GM23338 (cell line): ENCODE data around the gene OPN1SW. TPM values are rescaled to one million over a fixed set of nuclear protein-coding genes. Genes with fewer than 3 reads are reported as not detected.

ENCODE experiments used
- ATAC-seq: fragments of 200-7000 bp; cut with Tn5 transposase; 3 replicates; pipeline ENCODE4 v1.9.1; 2020
- DNase-seq: peaks from one replicate; pipeline ENCODE4 v3.0.0-alpha.2; 2015; ENCODE audit warnings: low spot score
- H2AFZ ChIP-seq: fragments of 200-600 bp; sonication (generic); 2 replicates; pipeline ENCODE4 v1.8.0; 2016; ENCODE audit warnings: antibody characterized with exemption, mild to moderate bottlenecking, moderate library complexity
- H3F3A ChIP-seq: fragments of 200-600 bp; sonication (generic); replicated peaks from 2 replicates; pipeline ENCODE4 v1.8.0; 2017; ENCODE audit warnings: antibody characterized with exemption, mixed run types, low read depth
- H3K27ac ChIP-seq: fragments of 200-600 bp; sonication (generic); 2 replicates; pipeline ENCODE4 v1.6.1; 2016; ENCODE audit warnings: low read depth
- H3K27me3 ChIP-seq: fragments of 200-600 bp; sonication (generic); 2 replicates; pipeline ENCODE4 v1.8.0; 2016; ENCODE audit warnings: mild to moderate bottlenecking, mixed run types, moderate library complexity; ENCODE audit not compliant: insufficient read depth
- H3K36me3 ChIP-seq: fragments of 200-600 bp; sonication (generic); 2 replicates; pipeline ENCODE4 v1.8.0; 2016; ENCODE audit warnings: mild to moderate bottlenecking; ENCODE audit not compliant: insufficient read depth
- H3K4me1 ChIP-seq: fragments of 200-600 bp; sonication (generic); 2 replicates; pipeline ENCODE4 v1.8.0; 2016; ENCODE audit warnings: mild to moderate bottlenecking, moderate library complexity; ENCODE audit not compliant: insufficient read depth
- H3K4me2 ChIP-seq: fragments of 200-600 bp; sonication (generic); 2 replicates; pipeline ENCODE4 v1.7.1; 2017; ENCODE audit warnings: mixed run types
- H3K4me3 ChIP-seq: fragments of 200-600 bp; sonication (generic); 2 replicates; pipeline ENCODE4 v1.6.1; 2016; ENCODE audit warnings: mixed run types
- H3K79me2 ChIP-seq: fragments of 200-600 bp; sonication (generic); replicated peaks from 2 replicates; pipeline ENCODE4 v1.8.0; 2017; ENCODE audit warnings: mild to moderate bottlenecking; ENCODE audit not compliant: insufficient read depth
- H3K9me2 ChIP-seq: fragments of 200-600 bp; sonication (generic); 2 replicates; pipeline ENCODE4 v1.8.0; 2017; ENCODE audit not compliant: insufficient read depth
- H4K20me1 ChIP-seq: fragments of 200-600 bp; sonication (generic); replicated peaks from 2 replicates; pipeline ENCODE4 v1.8.0; 2017; ENCODE audit warnings: mild to moderate bottlenecking; ENCODE audit not compliant: insufficient read depth
- H3K27ac Mint-ChIP-seq: 2 replicates; pipeline ENCODE4 v1.8.0; 2020; ENCODE audit warnings: inconsistent platforms, mild to moderate bottlenecking, moderate library complexity, mixed read lengths
- H3K27me3 Mint-ChIP-seq: 3 replicates; pipeline ENCODE4 v1.8.0; 2022; ENCODE audit warnings: low read depth, mild to moderate bottlenecking, moderate library complexity, mixed read lengths, inconsistent platforms; ENCODE audit not compliant: insufficient read depth, poor library complexity
- H3K36me3 Mint-ChIP-seq: 3 replicates; pipeline ENCODE4 v1.8.0; 2021; ENCODE audit warnings: low read depth, mild to moderate bottlenecking, inconsistent platforms, moderate library complexity, mixed read lengths
- H3K4me1 Mint-ChIP-seq: 3 replicates; pipeline ENCODE4 v1.8.0; 2020; ENCODE audit warnings: mild to moderate bottlenecking, inconsistent platforms, mixed read lengths
- H3K4me3 Mint-ChIP-seq: 3 replicates; pipeline ENCODE4 v1.8.0; 2021; ENCODE audit warnings: moderate library complexity, mild to moderate bottlenecking, inconsistent platforms, mixed read lengths
- H3K9me3 Mint-ChIP-seq: 3 replicates; pipeline ENCODE4 v1.8.0; 2020; ENCODE audit warnings: moderate library complexity, mild to moderate bottlenecking, inconsistent platforms, mixed read lengths
- CREB1 ChIP-seq: fragments of 250-450 bp; sonication (Bioruptor Pico); IDR thresholded peaks from 2 replicates; pipeline ENCODE4 v1.5.0; 2020; ENCODE audit warnings: low read depth, mild to moderate bottlenecking, moderate library complexity
- EZH2 ChIP-seq: fragments of 200-600 bp; sonication (generic); IDR thresholded peaks from one replicate; pipeline ENCODE4 v1.8.0; 2017; ENCODE audit warnings: antibody characterized with exemption, mild to moderate bottlenecking, low read depth; ENCODE audit not compliant: unreplicated experiment
- EZH2phosphoT487 ChIP-seq: fragments of 200-600 bp; sonication (generic); IDR thresholded peaks from one replicate; pipeline ENCODE4 v1.8.1; 2018; ENCODE audit warnings: antibody characterized with exemption; ENCODE audit not compliant: unreplicated experiment
- JUNB ChIP-seq: IDR thresholded peaks from one replicate; pipeline ENCODE4 v1.6.1; 2016; ENCODE audit warnings: antibody characterized with exemption; ENCODE audit not compliant: unreplicated experiment
- NANOG ChIP-seq: IDR thresholded peaks from 2 replicates; pipeline ENCODE4 v1.6.1; 2016; ENCODE audit warnings: antibody characterized with exemption, borderline replicate concordance
- POLR2AphosphoS5 ChIP-seq: IDR thresholded peaks from 2 replicates; pipeline ENCODE4 v1.6.1; 2016; ENCODE audit warnings: antibody characterized with exemption, low read depth
- STAT1 ChIP-seq: IDR thresholded peaks from one replicate; pipeline ENCODE4 v1.6.1; 2016; ENCODE audit warnings: antibody characterized with exemption; ENCODE audit not compliant: unreplicated experiment
- ZNF114 ChIP-seq: fragments of 250-450 bp; sonication (Bioruptor Pico); IDR thresholded peaks from 2 replicates; pipeline ENCODE4 v1.5.0; 2020; ENCODE audit warnings: mild to moderate bottlenecking, moderate library complexity
- polyA plus RNA-seq: library from polyadenylated mRNA; unstranded; fragments of >200 nt; fragmentation: Nextera tagmentation; extraction: Ambion mirVana; gene quantifications from 2 replicates; pipeline ENCODE4 v1.2.1, GENCODE V29; 2016
- total RNA-seq: library from RNA; depleted of rRNA; stranded (reverse); fragments of >200 nt; shearing (Covaris generic); gene quantifications from 2 replicates; pipeline ENCODE4 v1.2.3, GENCODE V29; 2014
- TF ChIP-seq, protein P1 (sequence below): IDR thresholded peaks from 2 replicates; pipeline ENCODE4 v1.6.1; 2016; ENCODE audit warnings: antibody characterized with exemption
- TF ChIP-seq, protein P2 (sequence below): IDR thresholded peaks from one replicate; pipeline ENCODE4 v1.6.1; 2018; ENCODE audit warnings: antibody characterized with exemption; ENCODE audit not compliant: unreplicated experiment

OPN1SW gene
- total and polyA plus RNA-seq, 2 experiments from 2014 or later: 0.50 TPM; not detected in 1

DNA sequence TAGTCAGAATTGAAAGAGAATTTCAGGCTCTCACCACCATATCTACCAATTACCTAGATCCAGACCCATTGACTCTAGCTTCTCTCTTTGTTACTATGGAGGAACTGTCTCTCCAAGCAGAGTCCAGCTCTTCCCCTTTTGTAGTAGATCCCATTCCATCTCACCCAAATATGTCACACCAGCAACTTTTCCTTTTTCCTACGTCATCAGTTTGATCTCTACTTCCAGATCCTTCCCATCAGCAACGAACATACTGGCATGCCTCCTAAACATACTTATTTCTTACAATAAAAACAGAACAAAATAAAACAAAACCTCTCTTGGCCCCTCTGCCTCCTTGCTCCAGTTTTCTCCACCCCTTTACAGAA, 42.3 kb downstream of the OPN1SW start:
- H3K27me3 Mint-ChIP-seq: peaks cover 2% of the 10 kb centered on the region
- no peak overlapping the region for H3K4me3 Mint-ChIP-seq
- ATAC-seq (no peak), DNase-seq (no peak)
- H3K27ac Mint-ChIP-seq: no peak overlapping the region
- H3K4me2 ChIP-seq: no peak overlapping the region
- no peak overlapping the region for H3K4me3 ChIP-seq
- TF ChIP-seq POLR2AphosphoS5 (no peak), STAT1 (no peak)
- no peak overlapping the region for H2AFZ ChIP-seq
- no peaks in the 10 kb centered on the region for H3F3A ChIP-seq
- H3K27me3 ChIP-seq: no peaks in the 10 kb centered on the region
- no peak overlapping the region for H3K27ac ChIP-seq
- H3K36me3 Mint-ChIP-seq: no peaks in the 10 kb centered on the region; the same call in 2 of the 3 replicates
- H3K36me3 ChIP-seq: no peaks in the 10 kb centered on the region
- no peaks in the 10 kb centered on the region for H3K9me3 Mint-ChIP-seq
- peaks cover under 1% of the 10 kb centered on the region; the same call in 1 of the 3 replicates for H3K4me1 Mint-ChIP-seq
- peaks cover under 1% of the 10 kb centered on the region; the same call in 1 of the 2 replicates for H3K4me1 ChIP-seq
- H4K20me1 ChIP-seq: no peaks in the 10 kb centered on the region
- H3K9me2 ChIP-seq: peaks cover 2% of the 10 kb centered on the region
- H3K79me2 ChIP-seq: no peaks in the 10 kb centered on the region

DNA sequence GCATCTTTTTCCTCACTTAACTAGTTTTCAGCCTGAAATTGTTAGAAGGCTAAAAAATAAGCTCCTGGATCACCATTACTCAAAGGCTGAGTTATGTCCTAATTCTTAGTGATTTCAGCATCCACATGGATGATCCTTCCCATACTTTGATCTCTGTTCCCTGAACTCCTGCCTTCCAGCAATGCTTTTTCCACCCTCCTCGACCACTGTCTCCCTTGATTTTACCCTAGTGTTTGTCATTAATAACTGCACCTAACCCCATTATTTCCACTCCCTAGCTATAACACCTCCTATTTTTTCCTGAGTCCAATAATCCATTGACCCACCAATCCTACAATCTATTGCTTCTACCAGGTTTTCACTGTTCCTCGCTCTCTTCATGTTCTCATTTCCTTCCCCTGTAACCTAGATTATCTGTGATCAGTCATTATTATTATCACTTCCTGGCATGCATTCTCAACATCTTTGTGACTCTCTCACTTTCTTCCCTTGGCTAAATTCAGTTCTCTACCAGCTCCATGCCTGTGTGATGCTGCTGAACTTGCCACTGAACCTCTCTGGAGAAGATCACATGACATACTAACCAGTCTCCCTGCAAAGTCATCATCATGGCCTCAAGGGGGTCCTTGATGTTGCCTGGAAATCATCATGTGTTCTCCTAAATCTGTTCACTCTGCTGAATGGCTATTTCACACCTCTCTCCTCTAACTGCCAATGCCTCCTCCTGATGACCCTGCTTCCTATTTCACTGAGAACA, 42.9 kb downstream of the OPN1SW start:
- no peak for DNase-seq
- no peaks in the 10 kb centered on the region for H4K20me1 ChIP-seq
- Mint-ChIP-seq H3K27ac (no peak overlapping the region), H3K27me3 (no peaks in the 10 kb centered on the region), H3K36me3 (no peaks in the 10 kb centered on the region; the same call in 2 of the 3 replicates), H3K4me1 (no peaks in the 10 kb centered on the region; the same call in 2 of the 3 replicates), H3K9me3 (no peaks in the 10 kb centered on the region), H3K4me3 (no peak overlapping the region)
- H3K27me3 ChIP-seq: no peaks in the 10 kb centered on the region
- TF ChIP-seq, protein P1, sequence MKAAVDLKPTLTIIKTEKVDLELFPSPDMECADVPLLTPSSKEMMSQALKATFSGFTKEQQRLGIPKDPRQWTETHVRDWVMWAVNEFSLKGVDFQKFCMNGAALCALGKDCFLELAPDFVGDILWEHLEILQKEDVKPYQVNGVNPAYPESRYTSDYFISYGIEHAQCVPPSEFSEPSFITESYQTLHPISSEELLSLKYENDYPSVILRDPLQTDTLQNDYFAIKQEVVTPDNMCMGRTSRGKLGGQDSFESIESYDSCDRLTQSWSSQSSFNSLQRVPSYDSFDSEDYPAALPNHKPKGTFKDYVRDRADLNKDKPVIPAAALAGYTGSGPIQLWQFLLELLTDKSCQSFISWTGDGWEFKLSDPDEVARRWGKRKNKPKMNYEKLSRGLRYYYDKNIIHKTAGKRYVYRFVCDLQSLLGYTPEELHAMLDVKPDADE: no peak
- no peak for TF ChIP-seq STAT1
- no peak for TF ChIP-seq ZNF114 (CRISPR knock-in tag)
- no peak for TF ChIP-seq CREB1 (CRISPR knock-in tag)
- no peak for TF ChIP-seq JUNB
- TF ChIP-seq EZH2phosphoT487: no peak
- no peak overlapping the region for H3K4me2 ChIP-seq
- no peaks in the 10 kb centered on the region for H3K79me2 ChIP-seq
- H3K4me1 ChIP-seq: no peaks in the 10 kb centered on the region
- H3F3A ChIP-seq: no peaks in the 10 kb centered on the region
- H3K4me3 ChIP-seq: no peak overlapping the region
- H3K27ac ChIP-seq: no peak overlapping the region
- ATAC-seq: no peak
- peaks cover 2% of the 10 kb centered on the region for H3K9me2 ChIP-seq
- no peak overlapping the region for H2AFZ ChIP-seq
- H3K36me3 ChIP-seq: no peaks in the 10 kb centered on the region

DNA sequence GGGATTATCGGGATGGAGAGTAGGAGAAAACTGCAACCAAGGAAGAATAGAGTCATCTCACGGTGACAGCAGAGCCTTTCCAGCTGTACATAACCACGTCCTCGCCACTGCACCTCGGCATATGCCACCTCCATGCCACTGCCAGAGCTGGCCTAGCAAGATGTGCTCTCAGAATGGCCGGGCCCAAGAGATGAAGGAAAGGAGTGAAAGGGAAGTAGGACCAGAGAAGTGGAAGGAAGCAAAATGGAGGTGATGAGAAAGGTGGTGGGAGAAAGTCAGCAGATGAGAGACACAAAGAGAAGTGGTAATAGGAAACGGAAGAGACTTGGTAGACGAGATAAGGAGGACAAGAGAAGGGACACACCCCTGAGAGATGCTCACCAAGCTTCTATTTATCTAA, 44.4 kb downstream of the OPN1SW start:
- Histone ChIP-seq H3K4me3 (no peak overlapping the region), H3K79me2 (no peaks in the 10 kb centered on the region), H3K4me2 (no peak overlapping the region), H2AFZ (no peak overlapping the region), H3K27me3 (no peaks in the 10 kb centered on the region), H3K9me2 (no peaks in the 10 kb centered on the region; the same call in 1 of the 2 replicates), H3K36me3 (no peaks in the 10 kb centered on the region), H3K27ac (no peak overlapping the region), H3F3A (no peaks in the 10 kb centered on the region), H3K4me1 (no peaks in the 10 kb centered on the region), H4K20me1 (no peaks in the 10 kb centered on the region)
- Mint-ChIP-seq H3K36me3 (no peaks in the 10 kb centered on the region), H3K27me3 (no peaks in the 10 kb centered on the region), H3K9me3 (no peaks in the 10 kb centered on the region), H3K4me1 (no peaks in the 10 kb centered on the region; the same call in 2 of the 3 replicates), H3K4me3 (no peak overlapping the region), H3K27ac (no peak overlapping the region)
- DNase-seq: no peak
- ATAC-seq: no peak
- TF ChIP-seq NANOG: no peak
- TF ChIP-seq CREB1 (CRISPR knock-in tag): no peak
- TF ChIP-seq JUNB: no peak
- TF ChIP-seq, protein P2, sequence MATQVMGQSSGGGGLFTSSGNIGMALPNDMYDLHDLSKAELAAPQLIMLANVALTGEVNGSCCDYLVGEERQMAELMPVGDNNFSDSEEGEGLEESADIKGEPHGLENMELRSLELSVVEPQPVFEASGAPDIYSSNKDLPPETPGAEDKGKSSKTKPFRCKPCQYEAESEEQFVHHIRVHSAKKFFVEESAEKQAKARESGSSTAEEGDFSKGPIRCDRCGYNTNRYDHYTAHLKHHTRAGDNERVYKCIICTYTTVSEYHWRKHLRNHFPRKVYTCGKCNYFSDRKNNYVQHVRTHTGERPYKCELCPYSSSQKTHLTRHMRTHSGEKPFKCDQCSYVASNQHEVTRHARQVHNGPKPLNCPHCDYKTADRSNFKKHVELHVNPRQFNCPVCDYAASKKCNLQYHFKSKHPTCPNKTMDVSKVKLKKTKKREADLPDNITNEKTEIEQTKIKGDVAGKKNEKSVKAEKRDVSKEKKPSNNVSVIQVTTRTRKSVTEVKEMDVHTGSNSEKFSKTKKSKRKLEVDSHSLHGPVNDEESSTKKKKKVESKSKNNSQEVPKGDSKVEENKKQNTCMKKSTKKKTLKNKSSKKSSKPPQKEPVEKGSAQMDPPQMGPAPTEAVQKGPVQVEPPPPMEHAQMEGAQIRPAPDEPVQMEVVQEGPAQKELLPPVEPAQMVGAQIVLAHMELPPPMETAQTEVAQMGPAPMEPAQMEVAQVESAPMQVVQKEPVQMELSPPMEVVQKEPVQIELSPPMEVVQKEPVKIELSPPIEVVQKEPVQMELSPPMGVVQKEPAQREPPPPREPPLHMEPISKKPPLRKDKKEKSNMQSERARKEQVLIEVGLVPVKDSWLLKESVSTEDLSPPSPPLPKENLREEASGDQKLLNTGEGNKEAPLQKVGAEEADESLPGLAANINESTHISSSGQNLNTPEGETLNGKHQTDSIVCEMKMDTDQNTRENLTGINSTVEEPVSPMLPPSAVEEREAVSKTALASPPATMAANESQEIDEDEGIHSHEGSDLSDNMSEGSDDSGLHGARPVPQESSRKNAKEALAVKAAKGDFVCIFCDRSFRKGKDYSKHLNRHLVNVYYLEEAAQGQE: no peak
- TF ChIP-seq EZH2: no peak
- TF ChIP-seq POLR2AphosphoS5: no peak
